HG02759 (cell line): ENCODE data around the gene PTPRN2.
"Not testable (repeated sequence)": the region's sequence is repeated elsewhere in the genome, so short reads cannot be mapped to it uniquely, and the experiment has no call there.

Source experiments
- ATAC-seq: cut with Tn5 transposase; IDR thresholded peaks from one replicate; pipeline ENCODE4 v1.9.1; 2021; ENCODE audit warnings: mild to moderate bottlenecking, moderate library complexity; ENCODE audit not compliant: unreplicated experiment

Gene PTPRN2

DNA sequence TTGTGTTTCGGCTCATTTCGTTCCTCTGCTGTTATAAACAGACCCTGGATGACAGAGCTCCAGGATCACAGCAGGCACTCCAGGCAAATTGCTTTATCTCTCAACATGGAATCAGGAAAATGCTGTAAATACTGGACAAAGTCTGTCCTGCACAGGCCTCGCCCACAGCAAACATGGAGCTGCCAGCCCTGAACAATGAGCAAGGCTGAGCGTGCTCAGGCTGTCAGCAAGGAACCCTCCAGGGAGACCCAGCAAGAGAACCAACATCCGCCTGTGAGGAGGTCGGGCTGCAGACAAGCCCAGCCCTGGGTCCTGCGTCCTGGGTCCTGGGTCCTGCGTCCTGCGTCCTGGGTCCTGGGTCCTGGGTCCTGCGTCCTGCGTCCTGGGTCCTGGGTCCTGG, 180.8 kb downstream of the PTPRN2 start:
- ATAC-seq, result no peak

DNA sequence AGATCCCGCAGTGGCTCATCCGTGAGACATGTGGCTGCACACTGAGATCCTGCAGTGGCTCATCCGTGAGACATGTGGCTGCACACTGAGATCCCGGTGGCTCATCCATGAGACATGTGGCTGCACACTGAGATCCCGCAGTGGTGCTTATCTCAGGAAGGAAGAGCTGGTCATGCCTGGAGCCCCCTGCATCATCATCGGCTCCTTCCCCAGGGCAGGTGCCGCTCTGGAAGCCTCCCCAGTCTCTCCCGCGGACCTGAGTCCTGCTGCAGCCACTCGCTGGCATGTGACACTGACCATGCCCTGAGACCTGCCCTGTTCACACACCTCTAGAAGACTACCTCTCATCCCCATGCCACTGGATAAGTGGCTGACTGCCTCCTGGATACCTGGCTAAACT, 181.3 kb downstream of the PTPRN2 start:
- no peak for ATAC-seq

DNA sequence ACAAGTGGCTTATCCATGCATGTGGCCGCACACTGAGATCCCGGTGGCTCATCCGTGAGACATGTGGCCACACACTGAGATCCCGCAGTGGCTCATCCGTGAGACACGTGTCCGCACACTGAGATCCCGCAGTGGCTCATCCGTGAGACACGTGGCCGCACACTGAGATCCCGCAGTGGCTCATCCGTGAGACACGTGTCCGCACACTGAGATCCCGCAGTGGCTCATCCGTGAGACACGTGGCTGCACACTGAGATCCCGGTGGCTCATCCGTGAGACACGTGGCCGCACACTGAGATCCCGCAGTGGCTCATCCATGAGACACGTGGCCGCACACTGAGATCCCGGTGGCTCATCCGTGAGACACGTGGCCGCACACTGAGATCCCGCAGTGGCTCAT, 181.9 kb downstream of the PTPRN2 start:
- not testable (repeated sequence) for ATAC-seq

DNA sequence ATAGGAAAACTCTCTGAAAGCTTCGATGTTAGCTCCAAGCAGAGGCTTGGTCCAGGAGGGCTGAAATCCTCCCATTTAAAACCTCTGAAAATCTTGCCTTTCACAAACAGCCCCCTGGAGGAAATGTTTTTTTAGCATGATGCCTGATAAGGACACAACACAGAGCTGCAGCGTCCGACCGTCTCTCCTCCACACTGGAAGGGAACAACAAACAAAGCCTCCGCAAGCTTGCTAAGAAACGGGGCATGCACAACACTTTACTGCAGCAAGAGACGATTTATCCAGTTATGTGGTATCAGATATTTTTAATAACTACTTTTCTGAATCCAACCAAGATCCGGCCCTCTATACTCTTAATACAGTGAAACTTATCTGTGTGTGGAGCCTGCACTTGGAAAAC, 182.3 kb downstream of the PTPRN2 start:
- ATAC-seq, result no peak

DNA sequence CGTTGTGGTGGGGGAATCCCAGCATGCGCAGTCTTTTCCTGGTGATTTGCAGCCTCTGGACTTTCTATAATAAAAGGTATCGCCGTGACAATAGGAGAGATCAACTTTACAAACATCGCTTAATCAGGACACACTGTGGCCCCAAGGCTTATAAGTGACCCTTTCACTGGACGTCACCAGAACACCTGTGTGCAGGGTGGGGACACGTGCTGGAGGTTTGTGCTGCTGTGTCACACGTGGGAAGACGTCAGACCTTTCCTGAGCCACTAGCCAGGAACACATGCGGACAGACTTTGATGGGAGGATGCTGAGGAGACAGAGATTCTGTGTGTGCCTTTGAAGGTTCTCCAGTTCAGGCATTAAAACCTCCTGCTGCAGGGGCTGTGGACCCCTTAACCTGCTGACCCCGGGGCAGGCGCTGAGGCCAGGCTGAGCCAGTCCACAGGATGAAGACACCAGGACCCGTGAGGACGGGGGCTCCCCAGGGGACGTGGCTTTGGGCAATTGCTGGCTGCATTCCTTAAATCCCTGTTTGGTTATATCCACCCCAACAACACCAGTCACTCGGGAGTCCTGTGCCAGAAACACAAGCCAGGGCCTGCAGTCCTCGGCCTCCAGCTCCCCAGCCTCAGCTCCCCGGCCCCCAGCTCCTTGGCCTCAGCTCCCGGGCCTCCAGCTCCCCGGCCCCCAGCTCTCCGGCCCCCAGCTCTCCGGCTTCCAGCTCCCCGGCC, 183.4 kb downstream of the PTPRN2 start:
- ATAC-seq, result no peak

DNA sequence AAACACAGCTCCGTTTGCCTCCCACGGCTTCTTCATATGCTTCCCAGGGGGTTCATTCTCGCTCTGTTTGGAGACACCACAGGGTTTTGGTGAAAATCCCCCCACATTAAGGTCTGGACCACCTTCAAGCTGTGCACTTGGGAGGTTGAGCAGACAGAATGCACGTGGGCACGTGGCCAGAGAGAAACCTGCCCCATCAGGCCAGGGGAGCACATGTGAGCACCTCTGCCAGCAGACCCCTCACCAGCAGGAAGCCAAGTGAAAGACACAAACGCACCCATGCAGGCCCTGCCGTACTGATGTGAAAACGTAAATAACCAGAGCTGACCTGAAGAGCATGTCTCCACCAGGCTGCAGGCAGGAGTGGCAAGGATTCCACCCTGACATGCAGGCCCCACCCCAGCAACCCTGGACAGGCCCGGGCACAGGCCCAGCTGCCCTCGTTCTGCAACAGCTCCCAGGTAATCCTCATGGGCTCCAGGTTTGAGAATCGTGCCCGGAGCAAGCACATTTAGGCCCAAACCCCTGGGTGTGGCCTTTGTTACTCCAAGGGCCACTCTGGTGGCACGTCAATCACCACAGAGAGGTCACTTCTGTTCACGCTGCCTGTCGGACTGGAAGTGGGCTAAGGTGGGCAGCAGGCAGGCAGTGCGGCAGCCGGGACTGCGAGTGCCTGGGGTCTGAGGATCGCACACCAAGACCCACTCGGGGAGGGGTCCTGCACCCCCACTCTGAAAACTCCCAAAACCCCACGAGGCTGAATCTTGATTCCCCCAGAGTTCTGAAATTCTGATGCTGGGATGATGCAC, 184.4 kb downstream of the PTPRN2 start:
- ATAC-seq, result no peak

DNA sequence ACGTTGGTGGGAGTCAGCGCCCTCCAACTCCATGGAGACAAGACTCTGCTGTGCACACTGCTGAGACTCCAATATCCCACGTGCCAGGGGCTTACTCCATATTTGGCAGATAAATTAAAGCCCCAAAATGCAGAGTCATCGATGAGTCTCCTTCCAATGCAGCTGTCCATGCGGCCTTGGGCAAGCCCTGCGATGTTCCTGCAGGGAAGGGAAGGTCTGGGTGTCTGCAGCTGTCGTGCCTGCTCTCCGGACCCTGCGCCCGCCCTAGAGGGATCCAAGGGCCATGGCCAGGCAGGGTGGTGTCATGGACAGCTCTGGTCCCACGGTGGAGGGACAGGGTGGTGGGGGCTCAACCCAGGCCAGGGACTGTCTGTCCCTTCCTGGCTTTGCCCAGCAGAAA, 185.2 kb downstream of the PTPRN2 start:
- no peak for ATAC-seq

DNA sequence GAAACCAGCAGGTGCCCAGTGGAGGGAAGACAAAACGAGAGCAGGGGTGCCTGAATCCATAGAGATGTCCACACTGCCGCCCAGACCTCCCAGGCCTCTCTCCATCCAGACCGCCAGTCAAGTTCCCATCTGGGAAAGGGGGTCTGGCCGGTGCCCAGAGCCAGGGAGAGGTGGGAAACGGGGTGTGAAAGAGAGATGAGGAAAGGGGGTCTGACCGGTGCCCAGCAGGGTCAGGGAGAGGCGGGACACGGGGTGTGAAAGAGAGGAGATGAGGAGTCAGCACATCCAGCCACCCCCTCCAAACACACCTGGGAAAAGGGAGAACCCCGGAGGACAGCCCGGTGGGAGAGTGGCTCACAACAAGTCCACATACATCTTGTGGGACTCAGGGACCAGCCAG, 185.8 kb downstream of the PTPRN2 start:
- ATAC-seq, result no peak

DNA sequence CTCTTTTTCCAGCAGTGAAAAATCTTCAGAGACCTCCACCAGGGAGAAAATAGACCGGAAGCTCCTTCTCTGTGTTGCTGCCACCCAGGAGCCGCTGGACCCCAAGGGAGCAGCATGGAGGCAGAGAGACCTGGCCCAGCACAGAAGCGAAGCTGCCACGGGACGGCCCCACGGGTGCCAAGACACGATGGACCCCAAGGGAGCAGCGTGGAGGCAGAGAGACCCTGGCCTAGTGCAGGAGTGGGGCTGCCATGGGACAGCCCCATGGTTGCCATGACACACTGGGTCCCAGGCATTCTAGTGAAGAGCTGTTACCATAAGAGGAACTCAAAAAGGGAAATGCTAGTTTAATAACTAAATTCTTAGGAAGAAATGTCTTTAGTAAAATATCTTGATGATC, 186.3 kb downstream of the PTPRN2 start:
- ATAC-seq, result no peak

DNA sequence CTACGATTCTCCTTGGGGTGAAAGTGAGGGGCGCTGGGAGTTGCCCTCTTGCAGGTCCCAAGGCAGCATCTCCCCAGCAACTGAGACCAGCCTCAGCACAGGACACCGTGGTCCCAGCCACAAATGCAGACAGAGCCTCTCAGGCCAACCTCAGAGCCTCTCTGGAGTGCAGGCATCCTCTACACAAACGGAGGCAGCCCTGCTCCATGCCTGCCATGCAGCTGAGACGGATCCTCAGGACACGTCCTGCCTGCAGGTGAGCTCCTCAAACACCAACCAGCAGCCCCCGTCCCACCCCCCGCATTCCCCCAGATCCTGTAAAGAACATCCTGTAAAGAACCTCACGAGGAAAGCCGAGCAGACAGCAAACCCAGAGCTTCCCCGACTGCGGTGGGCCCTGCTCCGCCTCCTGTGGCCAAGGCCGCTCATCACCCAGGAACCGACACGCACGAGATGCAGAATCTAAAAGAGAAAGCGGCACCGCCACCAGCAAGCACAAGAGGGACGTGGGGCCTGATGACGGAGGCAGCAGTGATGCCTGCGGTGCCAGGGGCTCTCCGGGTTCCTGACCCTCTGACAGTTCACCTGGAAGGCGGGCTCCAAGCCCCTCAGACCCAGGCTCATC, 186.9 kb downstream of the PTPRN2 start:
- ATAC-seq, result no peak

DNA sequence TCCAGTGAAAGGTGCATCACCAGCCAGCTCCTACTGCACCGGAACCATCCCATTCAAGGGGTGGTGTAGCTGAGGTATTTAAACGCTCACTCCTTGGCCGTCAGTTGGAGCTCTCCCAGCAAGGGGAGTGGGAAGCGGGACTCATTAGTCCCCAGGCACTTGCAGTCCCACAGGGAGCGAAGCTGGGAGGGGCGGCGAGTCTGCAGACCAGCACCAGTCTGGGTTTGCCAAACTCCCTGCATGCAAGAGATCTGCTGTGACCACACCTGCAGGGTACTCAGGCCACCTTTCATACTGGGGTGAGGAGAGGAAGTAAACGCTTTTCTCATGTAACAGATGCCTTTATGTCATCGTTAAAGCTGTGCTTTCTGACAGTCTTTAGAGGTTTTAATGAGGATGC, 187.9 kb downstream of the PTPRN2 start:
- ATAC-seq, result no peak

DNA sequence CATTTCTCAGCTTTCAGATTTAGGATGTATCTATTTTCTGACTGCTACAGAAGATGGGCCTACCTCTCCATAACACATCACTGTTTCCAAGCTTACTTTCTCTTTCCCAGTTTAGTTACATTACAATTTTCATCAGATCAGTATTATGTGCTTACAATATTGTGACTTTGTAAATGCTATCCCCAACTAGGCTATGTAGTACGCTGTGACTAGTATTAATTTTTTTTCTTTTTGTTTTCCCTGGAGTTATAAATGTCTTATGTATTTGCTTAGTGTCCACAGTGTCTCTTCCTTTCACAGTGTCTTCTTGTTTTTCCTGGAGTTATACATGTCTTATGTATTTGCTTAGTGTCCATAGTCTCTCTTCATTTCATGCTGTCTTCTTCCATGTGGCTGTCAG, 188.9 kb downstream of the PTPRN2 start:
- ATAC-seq, result no peak

DNA sequence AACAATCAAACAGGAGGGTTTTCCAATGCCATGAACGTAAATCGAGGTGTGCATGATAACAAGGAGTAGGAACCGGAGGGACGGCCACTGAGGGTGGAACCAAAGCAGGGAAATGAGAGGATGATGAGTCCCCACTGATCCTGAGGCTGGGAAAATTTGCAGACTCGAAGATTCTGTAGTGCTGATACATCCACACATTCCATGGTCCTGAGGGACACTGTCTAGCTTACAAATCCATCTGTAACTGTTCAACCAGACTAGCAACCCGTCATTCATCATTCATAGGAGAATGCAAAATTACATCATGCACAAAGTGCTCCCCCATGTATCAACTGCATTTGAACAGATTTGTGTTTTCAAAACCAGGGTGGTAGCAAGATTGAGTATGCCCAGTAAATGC, 189.7 kb downstream of the PTPRN2 start:
- ATAC-seq, result no peak

DNA sequence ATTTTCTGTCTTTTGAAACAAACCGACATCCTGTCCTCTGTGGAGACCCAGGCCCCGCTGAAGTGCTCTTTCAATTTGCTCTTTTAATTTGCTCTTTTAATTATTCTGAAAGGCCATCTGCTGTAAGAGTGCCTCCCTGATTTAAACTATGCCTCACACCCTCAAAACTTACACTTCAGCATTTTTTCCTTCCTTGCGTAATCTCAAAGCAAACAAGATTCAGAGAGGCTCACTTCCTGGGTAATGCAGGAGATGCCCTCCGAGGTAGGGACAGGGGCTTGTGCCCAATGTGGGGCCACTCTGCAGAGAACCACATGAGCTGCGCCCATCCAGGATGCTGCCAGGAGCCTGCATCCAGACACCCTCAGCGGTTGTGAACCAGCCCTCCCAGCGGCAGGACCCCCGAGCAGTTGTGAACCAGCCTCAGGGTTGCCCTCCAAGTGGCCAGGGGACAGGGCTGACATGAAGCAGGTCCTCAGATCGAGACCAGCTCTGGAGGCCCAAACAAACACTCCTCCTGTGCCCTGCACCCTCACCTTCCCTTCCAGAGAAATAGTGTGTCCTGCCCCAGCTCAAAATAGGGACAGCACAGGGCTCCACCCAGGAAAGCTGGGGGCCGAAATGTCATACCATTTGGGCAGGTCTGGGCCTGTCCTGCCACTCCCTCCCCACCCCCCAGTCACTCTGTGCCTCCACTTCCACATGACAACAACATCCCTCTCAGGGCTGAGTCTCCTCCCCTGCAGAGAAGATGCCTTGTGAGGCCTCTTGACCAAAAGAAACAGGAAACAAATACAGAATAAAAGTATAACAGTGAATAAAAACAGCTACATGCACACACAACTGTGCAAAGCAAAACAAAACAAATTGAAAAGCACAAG, 190.4 kb downstream of the PTPRN2 start:
- no peak for ATAC-seq

DNA sequence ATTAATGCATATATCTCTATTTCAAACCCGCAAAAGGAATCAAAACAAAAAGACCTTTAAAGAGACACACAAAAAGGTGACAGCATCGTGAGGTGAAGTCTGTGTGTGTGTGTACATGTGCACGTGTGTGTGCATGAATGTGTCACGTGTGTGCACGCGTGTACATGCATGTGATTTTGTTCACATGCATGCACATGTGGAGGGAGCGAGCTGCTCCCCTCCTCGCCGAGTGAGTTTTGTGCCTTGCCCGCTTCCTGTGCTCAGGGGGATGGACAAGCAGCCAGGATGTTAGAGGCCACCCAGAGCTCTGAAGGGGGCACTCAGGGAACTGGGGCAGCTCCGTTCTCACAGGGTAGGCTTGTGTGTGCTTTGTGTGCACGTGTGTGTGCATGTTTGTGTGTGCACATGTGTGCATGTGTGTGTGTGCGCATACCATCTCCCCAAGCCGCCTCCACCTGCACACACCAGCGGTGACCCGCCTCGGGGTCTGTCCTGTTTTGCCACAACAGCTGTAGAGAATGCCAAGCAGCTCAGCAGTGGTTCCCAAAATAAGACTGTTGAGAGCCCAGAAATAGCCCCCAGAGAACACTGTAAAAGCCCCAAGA, 191.2 kb downstream of the PTPRN2 start:
- ATAC-seq, result no peak

DNA sequence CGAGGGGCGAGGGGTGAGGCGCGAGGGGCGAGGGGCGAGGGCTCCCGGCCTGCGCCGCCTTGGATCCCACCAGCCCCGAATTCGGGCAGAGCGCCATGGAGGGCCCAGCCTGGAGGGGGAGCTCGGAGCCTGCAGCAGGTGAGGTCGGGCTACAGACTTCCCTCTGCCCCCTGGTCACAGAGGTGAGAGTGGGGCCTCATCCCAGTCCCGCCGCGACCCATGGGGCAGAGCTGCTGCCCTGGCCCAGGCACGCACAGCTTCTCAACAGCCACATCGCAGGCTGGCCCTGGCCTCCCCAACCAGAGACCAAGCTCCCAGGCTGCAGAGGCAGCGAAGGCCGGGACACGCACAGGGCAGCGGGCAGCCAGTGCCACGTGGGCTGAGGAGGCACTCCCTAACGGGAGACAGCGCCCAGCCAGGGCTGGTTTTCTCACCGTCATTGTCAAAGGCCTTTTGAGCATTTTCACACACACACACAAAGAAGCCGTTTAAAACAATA, 191.8 kb downstream of the PTPRN2 start:
- ATAC-seq, result no peak

DNA sequence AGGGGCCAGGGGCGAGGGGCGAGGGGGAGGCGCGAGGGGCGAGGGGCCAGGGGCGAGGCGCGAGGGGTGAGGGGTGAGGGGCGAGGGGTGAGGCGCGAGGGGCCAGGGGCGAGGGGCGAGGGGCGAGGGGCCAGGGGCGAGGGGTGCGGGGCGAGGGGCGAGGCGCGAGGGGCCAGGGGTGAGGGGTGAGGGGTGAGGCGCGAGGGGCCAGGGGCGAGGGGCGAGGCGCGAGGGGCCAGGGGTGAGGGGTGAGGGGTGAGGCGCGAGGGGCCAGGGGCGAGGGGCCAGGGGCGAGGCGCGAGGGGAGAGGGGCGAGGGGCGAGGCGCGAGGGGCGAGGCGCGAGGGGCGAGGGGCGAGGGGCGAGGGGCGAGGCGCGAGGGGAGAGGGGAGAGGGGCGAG, 192.3 kb downstream of the PTPRN2 start:
- no peak for ATAC-seq

DNA sequence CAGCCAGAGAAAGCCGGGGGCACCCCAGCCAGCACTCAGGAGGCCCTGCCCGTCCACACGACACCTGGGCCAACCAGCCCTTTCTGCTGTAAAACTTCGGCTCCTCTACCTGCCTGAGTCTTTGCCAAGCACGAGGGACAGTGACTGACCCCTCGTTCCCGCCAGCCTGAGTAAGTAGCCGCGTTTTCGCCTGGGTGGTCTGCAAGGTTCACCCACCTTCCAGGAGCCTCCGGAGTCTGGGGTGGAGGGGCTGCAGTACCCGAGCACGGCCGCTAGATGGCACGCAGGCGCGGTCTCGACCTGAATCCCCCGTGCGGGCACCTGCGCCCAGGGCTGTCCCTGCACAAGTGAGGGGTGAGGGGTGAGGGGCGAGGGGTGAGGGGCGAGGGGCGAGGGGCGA, 192.7 kb downstream of the PTPRN2 start:
- no peak for ATAC-seq

DNA sequence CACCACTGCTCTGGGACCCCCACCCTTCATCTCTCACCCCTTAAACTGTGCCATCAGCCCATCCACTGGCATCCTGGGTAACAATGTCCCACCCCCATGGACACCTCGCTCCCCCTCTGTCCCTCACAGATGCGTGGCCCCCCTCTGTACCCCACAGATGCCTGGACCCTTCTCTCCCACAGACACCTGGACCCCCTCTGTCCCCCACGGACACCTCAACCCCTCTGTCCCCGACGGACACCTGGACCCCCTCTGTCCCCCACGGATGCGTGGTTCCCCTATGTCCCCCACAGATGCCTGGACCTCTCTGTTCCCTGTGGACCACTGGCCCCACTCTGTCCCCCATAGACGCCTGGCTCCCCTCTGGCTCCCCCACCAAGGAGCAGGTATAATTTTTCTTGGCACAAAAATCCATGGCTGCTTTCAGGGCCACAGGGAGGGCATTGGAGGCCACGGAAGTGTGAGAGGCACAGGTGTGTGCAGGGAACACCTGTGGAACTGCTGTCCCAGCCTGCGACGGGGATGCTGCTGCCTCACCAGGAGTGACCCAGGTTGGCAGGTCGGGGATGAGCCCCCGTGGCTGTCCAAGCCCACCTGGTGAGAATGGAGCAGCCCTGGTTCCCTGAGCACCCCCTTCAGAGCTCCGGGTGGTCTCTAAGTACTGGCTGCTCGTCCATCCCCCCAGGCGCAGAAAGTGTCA, 193.5 kb downstream of the PTPRN2 start:
- ATAC-seq, result no peak

DNA sequence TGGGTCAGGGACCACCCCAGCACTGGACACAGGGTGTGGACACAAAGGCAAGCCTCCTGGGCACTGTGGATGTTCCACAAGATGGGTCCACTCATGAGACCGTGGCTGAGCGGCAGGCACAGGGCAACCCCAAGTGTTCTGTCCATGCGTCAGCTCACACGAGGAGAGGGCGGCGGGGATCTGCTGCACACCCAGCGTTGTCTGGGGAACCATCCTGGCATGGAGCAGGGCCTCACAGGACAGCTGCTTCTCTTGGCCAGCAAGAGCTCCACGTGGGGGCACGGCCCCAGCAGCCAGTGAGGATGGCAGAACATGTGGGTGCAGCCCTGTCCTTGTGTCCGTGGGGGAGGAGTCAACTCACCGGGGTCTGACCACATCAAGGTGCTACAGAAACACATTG, 195.4 kb downstream of the PTPRN2 start:
- no peak for ATAC-seq
